Esophagus muscularis mucosa (tissue), 4 donors: ENCODE results near the gene ZCWPW1. TPM values are rescaled to one million over a fixed set of nuclear protein-coding genes. Genes with fewer than 3 reads are reported as not detected.

ENCODE experiments used
- DNase-seq: peaks from one replicate; pipeline ENCODE4 v3.0.0-alpha.2; 2017; ENCODE audit errors: extremely low spot score
- H3K27ac ChIP-seq, 4 donors: fragments of 200-600 bp; sonication (generic); replicated peaks in 1 of 4; 1 replicate in 3 of 4; 2 replicates in 1 of 4; pipeline ENCODE4 v1.5.1; 2016 to 2019; ENCODE audit warnings: mild to moderate bottlenecking in 1 of 4
- H3K27me3 ChIP-seq, 4 donors: fragments of 200-600 bp; sonication (generic); one replicate each; pipeline versions ENCODE4 v1.5.1 to v1.6.0; 2016 to 2019
- H3K36me3 ChIP-seq, 4 donors: fragments of 200-600 bp; sonication (generic); one replicate each; pipeline ENCODE4 v1.5.1; 2016 to 2019
- H3K4me1 ChIP-seq, 4 donors: fragments of 200-600 bp; sonication (generic); one replicate each; pipeline ENCODE4 v1.5.1; 2016 to 2019
- H3K4me3 ChIP-seq, 4 donors: fragments of 200-600 bp; sonication (generic); 1 replicate in 2 of 4; 2 replicates in 2 of 4; pipeline ENCODE4 v1.5.1; 2016 to 2019; ENCODE audit warnings: mild to moderate bottlenecking in 4 of 4, moderate library complexity in 1 of 4
- H3K9me3 ChIP-seq, 4 donors: fragments of 200-600 bp; sonication (generic); 1 replicate in 3 of 4; 2 replicates in 1 of 4; pipeline ENCODE4 v1.5.1; 2016 to 2019
- EP300 ChIP-seq: sonication (generic); formaldehyde crosslinking; IDR thresholded peaks from one replicate; pipeline ENCODE4 v1.6.1; 2017; ENCODE audit warnings: antibody characterized with exemption
- POLR2A ChIP-seq: fragments of 450-650 bp; IDR thresholded peaks from one replicate; pipeline ENCODE4 v1.6.1; 2017; ENCODE audit warnings: antibody characterized with exemption, moderate library complexity, mild to moderate bottlenecking, low read depth
- POLR2AphosphoS5 ChIP-seq, 2 donors: sonication (generic); formaldehyde crosslinking; IDR thresholded peaks; one replicate each; pipeline ENCODE4 v1.6.1; 2017; ENCODE audit warnings: antibody characterized with exemption in 2 of 2
- WGBS: methylation state at CpG from one replicate; pipeline ENCODE4 v1.1.5; 2018; 5-methylcytosine and 5-hydroxymethylcytosine counted together
- intact Hi-C: fragments of 100-400 bp; cut with DNase I; formaldehyde crosslinking; loops from one replicate; pipeline ENCODE4 v1.15.1; 2023
- total RNA-seq, 4 donors: library from RNA; depleted of rRNA; stranded (reverse); fragments of >200 nt; gene quantifications; one replicate each; pipeline versions ENCODE4 v1.1.0 to v1.2.1, GENCODE V29; 2016
- TF ChIP-seq, protein P1 (sequence below), 3 experiments: fragments of 200-600 bp in 2 of 3; fragments of 450-650 bp in 1 of 3; sonication (generic) in 2 of 3; IDR thresholded peaks; one replicate each; pipeline ENCODE4 v1.5.1; 2017 to 2019; ENCODE audit warnings: antibody characterized with exemption in 3 of 3, mild to moderate bottlenecking in 2 of 3, moderate library complexity in 1 of 3

The ZCWPW1 gene
- total RNA-seq, 4 donors from 2014 or later, result 2.9 to 7.6 (median 5.8) TPM

- intact Hi-C loops, result no loop called here
- Histone ChIP-seq H3K4me1 (peaks cover 11 to 32% (median 26%) of the 10 kb centered on the region in 4 donors), H3K27ac (peak overlapping the region in 2 of 4 donors; percentile 96), H3K36me3 (peaks cover 8 to 17% (median 16%) of the 10 kb centered on the region in 4 donors), H3K9me3 (no peaks in the 10 kb centered on the region), H3K4me3 (no peak overlapping the region), H3K27me3 (no peaks in the 10 kb centered on the region)
- 57% methylated on average over 2 of the region's 2 CpGs for WGBS
- no peak for TF ChIP-seq POLR2AphosphoS5 (IDR thresholded peaks at IDR 0.05)
- TF ChIP-seq, protein P1, sequence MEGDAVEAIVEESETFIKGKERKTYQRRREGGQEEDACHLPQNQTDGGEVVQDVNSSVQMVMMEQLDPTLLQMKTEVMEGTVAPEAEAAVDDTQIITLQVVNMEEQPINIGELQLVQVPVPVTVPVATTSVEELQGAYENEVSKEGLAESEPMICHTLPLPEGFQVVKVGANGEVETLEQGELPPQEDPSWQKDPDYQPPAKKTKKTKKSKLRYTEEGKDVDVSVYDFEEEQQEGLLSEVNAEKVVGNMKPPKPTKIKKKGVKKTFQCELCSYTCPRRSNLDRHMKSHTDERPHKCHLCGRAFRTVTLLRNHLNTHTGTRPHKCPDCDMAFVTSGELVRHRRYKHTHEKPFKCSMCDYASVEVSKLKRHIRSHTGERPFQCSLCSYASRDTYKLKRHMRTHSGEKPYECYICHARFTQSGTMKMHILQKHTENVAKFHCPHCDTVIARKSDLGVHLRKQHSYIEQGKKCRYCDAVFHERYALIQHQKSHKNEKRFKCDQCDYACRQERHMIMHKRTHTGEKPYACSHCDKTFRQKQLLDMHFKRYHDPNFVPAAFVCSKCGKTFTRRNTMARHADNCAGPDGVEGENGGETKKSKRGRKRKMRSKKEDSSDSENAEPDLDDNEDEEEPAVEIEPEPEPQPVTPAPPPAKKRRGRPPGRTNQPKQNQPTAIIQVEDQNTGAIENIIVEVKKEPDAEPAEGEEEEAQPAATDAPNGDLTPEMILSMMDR (IDR thresholded peaks at IDR 0.05), result no peak
- TF ChIP-seq POLR2A, result no peak
- TF ChIP-seq EP300, result no peak
- DNase-seq, result no peak
These were observed 9.7 kb upstream of the ZCWPW1 start for GRCh38 chr7:100438172-100438571.

- Histone ChIP-seq H3K27me3 (no peaks in the 10 kb centered on the region), H3K27ac (peak overlapping the region; percentile 93 to 96 (median 95)), H3K4me3 (peak overlapping the region; percentile 77 to 92 (median 88)), H3K9me3 (no peaks in the 10 kb centered on the region), H3K4me1 (peaks cover 14 to 40% (median 33%) of the 10 kb centered on the region in 4 donors), H3K36me3 (peaks cover 8 to 24% (median 23%) of the 10 kb centered on the region in 4 donors)
- intact Hi-C loops, result no loop called here
- DNase-seq, result no peak
- WGBS, result 87% methylated on average over 28 of the region's 28 CpGs
- TF ChIP-seq, protein P1 (IDR thresholded peaks at IDR 0.05), result no peak
- TF ChIP-seq POLR2A (no peak), POLR2AphosphoS5 (IDR thresholded peaks at IDR 0.05) (no peak), EP300 (no peak)
These were observed 8.9 kb upstream of the ZCWPW1 start for GRCh38 chr7:100437150-100438100.

DNA sequence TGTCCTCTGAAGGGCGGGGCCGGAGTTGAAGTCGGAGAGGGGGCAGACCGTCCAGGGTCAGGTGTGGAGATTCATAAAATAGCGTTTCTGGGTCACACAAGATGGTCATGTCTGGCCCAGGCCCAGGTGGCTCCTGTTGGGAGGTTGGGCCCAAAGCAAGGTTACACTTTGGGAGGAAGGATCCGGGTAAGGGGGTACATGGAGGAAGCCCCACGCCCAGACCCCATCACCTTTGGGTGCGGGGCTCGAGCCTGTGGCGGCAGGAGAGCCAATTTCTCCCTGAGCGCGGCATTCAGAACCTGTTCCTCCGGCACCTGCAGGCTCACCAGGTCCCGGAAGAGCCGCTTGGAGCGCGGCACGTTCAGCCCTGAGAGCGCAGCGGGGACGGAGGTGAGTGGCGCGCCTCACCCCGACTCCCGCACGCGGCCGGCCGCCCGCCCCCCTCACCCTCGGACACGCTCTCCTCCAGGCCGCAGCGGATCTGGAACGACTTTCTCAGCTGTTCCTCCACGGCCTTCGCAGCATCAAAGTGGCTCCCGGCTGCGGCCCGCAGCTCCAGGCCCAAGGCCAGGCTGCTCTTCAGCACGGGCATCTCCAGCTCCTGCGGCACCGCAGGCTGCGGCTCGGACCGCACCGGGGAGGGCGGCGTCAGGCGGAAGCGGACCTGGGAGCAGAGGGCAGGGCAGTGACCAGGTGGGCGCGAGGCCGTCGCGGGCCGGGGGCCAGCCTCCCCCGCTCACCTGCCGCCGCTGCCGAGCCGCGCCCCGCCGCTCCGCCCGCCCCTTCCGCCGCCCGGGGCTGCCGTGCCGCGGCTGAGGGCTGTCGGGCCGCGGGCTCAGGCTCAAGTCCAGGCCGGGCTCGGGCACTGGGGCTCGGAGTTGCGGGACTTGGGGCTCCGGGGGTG is 7.2 kb upstream of the ZCWPW1 start:
- intact Hi-C loops, result no loop called here
- peaks cover 8 to 41% (median 36%) of the 10 kb centered on the region in 4 donors for H3K36me3 ChIP-seq
- 16% methylated on average over 5 of the region's 81 CpGs for WGBS
- peak overlapping the region; percentile 77 to 92 (median 88) for H3K4me3 ChIP-seq
- H3K9me3 ChIP-seq, result no peaks in the 10 kb centered on the region
- no peak for DNase-seq
- no peaks in the 10 kb centered on the region for H3K27me3 ChIP-seq
- TF ChIP-seq, protein P1 (IDR thresholded peaks at IDR 0.05), result no peak
- TF ChIP-seq POLR2A (no peak), POLR2AphosphoS5 (IDR thresholded peaks at IDR 0.05) (no peak), EP300 (no peak)
- peaks cover 31 to 58% (median 51%) of the 10 kb centered on the region in 4 donors for H3K4me1 ChIP-seq
- peak overlapping the region; percentile 93 to 96 (median 95) for H3K27ac ChIP-seq

DNA sequence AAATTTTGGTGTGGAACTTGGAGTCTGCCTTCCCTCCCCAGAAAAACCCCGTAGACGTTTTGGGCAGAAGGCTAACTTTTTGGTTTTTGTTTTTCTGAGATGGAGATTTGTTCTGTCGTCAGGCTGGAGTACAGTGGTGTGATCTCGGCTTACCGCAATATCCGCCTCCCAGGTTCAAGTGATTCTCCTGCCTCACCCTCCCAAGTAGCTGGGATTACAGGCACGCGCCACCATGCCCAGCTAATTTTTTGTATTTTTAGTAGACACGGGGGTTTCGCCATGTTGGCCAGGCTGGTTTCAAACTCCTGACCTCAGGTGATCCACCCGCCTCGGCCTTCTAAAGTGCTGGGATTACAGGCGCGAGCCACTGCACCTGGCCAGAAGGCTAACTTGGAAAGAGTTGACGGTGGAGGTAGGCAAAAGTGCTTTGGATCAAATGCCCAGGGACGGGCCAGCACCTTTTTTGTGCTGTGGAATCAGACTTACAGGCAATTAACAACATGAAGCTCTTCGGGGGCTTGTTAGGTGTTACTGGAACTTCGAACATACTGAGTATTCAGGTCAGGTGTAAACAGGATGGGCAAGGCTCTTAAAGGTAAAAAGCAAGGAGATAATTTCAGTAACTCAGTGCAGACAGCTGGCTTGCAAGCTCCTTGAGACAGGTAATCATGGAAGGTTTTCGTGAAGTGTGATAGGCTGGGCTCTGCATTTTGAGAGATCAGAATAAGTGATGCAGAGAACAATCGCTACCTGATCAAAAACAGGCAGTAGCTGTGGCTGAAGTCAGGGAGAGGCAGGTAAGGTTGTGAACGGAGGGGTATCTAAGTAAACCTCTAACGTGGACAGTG is 6.0 kb upstream of the ZCWPW1 start:
- peak overlapping the region; percentile 77 to 92 (median 88) for H3K4me3 ChIP-seq
- H3K36me3 ChIP-seq, result peaks cover 8 to 41% (median 36%) of the 10 kb centered on the region in 4 donors
- DNase-seq, result no peak
- intact Hi-C loops, result no loop called here
- peaks cover 34 to 64% (median 56%) of the 10 kb centered on the region in 4 donors for H3K4me1 ChIP-seq
- TF ChIP-seq, protein P1 (IDR thresholded peaks at IDR 0.05), result no peak
- TF ChIP-seq POLR2A (no peak), POLR2AphosphoS5 (IDR thresholded peaks at IDR 0.05) (no peak), EP300 (no peak)
- WGBS, result 86% methylated on average over 22 of the region's 22 CpGs
- no peaks in the 10 kb centered on the region for H3K9me3 ChIP-seq
- no peaks in the 10 kb centered on the region for H3K27me3 ChIP-seq
- peak overlapping the region; percentile 93 to 96 (median 95) for H3K27ac ChIP-seq
